Tibial artery (tissue), 4 donors: ENCODE results near the gene SPINK4.
A peak's percentile ranks its signal among the peaks of the same experiment; 100 is the strongest.

Experiments used
- DNase-seq, 2 donors: peaks; one replicate each; pipeline ENCODE4 v3.0.0-alpha.2; 2019
- H3K27ac ChIP-seq, 2 donors: fragments of 200-600 bp; sonication (generic) in 1 of 2; 1 replicate in 1 of 2; 2 replicates in 1 of 2; pipeline ENCODE4 v1.5.1; 2018 to 2019; ENCODE audit warnings: mild to moderate bottlenecking in 1 of 2
- H3K27me3 ChIP-seq, 2 donors: fragments of 200-600 bp; sonication (generic) in 1 of 2; one replicate each; pipeline versions ENCODE4 v1.5.1 to v1.6.0; 2016 to 2019
- H3K36me3 ChIP-seq, 3 donors: fragments of 200-600 bp; sonication (generic) in 2 of 3; one replicate each; pipeline ENCODE4 v1.5.1; 2016 to 2019; ENCODE audit warnings: mild to moderate bottlenecking in 2 of 3
- H3K4me1 ChIP-seq, 4 donors: fragments of 200-600 bp; sonication (generic) in 2 of 4; 1 replicate in 3 of 4; 2 replicates in 1 of 4; pipeline ENCODE4 v1.5.1; 2016 to 2019
- H3K4me3 ChIP-seq, 2 donors: fragments of 200-600 bp; sonication (generic) in 1 of 2; 1 replicate in 1 of 2; 2 replicates in 1 of 2; pipeline ENCODE4 v1.5.1; 2018 to 2019; ENCODE audit warnings: mild to moderate bottlenecking in 2 of 2
- H3K9me3 ChIP-seq, 3 donors: fragments of 200-600 bp; sonication (generic) in 1 of 3; one replicate each; pipeline ENCODE4 v1.5.1; 2016 to 2019
- intact Hi-C: fragments of 100-400 bp; cut with DNase I; formaldehyde crosslinking; loops from one replicate; pipeline ENCODE4 v1.15.0; 2023; ENCODE audit warnings: low total_unique reads
- TF ChIP-seq, protein P1 (sequence below), 2 experiments: fragments of 200-600 bp in 1 of 2; fragments of 450-650 bp in 1 of 2; IDR thresholded peaks; one replicate each; pipeline ENCODE4 v1.5.1; 2017 to 2019; ENCODE audit warnings: antibody characterized with exemption in 2 of 2, mild to moderate bottlenecking in 1 of 2, moderate library complexity in 1 of 2

Gene SPINK4

DNA sequence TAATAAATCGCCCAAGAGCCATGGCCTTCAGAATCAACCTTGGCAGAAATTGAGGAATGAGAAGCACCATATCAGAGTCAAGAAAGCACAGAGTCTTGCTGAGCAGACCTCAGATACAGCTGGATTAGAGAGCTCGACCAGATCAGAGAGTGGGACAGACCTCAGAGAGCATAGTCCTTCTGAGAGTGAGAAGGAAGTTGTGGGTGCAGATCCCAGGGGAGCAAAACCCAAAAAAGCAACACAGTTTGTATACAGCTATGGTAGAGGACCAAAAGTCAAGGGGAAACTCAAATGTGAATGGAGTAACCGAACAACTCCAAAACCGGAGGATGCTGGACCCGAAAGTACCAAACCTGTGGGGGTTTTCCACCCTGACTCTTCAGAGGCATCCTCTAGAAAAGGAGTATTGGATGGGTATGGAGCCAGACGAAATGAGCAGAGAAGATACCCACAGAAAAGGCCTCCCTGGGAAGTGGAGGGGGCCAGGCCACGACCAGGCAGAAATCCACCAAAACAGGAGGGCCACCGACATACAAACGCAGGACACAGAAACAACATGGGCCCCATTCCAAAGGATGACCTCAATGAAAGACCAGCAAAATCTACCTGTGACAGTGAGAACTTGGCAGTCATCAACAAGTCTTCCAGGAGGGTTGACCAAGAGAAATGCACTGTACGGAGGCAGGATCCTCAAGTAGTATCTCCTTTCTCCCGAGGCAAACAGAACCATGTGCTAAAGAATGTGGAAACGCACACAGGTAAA is 54.9 kb downstream of the SPINK4 start:
- peaks cover 34 to 59% (median 56%) of the 10 kb centered on the region in 3 donors for H3K36me3 ChIP-seq
- H3K4me3 ChIP-seq = no peak overlapping the region
- H3K4me1 ChIP-seq = peaks cover 0 to 77% (median 52%) of the 10 kb centered on the region in 4 donors

DNA sequence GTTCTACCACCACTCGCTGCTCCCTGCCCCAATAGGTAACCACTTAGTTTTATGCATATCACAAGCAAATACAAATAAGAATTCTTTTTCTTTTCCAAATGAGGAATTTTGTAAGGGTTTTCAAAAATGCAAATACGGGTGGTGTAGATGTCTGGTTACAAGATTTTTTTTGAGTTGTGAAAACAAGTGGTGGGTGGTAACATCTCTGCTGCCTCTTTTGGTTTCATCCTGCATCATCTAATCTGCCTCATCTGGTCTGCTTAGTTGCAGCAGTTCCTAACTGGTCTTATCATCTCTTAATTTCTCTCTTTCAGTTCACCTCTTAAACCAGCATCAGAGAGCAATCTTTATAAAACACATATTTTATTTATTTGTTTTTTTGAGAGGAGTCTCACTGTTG is 55.6 kb downstream of the SPINK4 start:
- Histone ChIP-seq H3K4me1 (peaks cover 0 to 77% (median 53%) of the 10 kb centered on the region in 4 donors), H3K27ac (no peak overlapping the region), H3K27me3 (no peaks in the 10 kb centered on the region), H3K4me3 (no peak overlapping the region), H3K9me3 (no peaks in the 10 kb centered on the region), H3K36me3 (peaks cover 34 to 66% (median 60%) of the 10 kb centered on the region in 3 donors)
- no peak for DNase-seq
- intact Hi-C loops = no loop called here
- TF ChIP-seq, protein P1, sequence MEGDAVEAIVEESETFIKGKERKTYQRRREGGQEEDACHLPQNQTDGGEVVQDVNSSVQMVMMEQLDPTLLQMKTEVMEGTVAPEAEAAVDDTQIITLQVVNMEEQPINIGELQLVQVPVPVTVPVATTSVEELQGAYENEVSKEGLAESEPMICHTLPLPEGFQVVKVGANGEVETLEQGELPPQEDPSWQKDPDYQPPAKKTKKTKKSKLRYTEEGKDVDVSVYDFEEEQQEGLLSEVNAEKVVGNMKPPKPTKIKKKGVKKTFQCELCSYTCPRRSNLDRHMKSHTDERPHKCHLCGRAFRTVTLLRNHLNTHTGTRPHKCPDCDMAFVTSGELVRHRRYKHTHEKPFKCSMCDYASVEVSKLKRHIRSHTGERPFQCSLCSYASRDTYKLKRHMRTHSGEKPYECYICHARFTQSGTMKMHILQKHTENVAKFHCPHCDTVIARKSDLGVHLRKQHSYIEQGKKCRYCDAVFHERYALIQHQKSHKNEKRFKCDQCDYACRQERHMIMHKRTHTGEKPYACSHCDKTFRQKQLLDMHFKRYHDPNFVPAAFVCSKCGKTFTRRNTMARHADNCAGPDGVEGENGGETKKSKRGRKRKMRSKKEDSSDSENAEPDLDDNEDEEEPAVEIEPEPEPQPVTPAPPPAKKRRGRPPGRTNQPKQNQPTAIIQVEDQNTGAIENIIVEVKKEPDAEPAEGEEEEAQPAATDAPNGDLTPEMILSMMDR (IDR thresholded peaks at IDR 0.05) = no peak

More for the DNA sequence above, 54.9 kb downstream of the SPINK4 start:
- intact Hi-C loops = no loop called here
- no peak for DNase-seq
- TF ChIP-seq, protein P1 (IDR thresholded peaks at IDR 0.05) = no peak
- Histone ChIP-seq H3K27ac (no peak overlapping the region), H3K9me3 (no peaks in the 10 kb centered on the region), H3K27me3 (no peaks in the 10 kb centered on the region)

DNA sequence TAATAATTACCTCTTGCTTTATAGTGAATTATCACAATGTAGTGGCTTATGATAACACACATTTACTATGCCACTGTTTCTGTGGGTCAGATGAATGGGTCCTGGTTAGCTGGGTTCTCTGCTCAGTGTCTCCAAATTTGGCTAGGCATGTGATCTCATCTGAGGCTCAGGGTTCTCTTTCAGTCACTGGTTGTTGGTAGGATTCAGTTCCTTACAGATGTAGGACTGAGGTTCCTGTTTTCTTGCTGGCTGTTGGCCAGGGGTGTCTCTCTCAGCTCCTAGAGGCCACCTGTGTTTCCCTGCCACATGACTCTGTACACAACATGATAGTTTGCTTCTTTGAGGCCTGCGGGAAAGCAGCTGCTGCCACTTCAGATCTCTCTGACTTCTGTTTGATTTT is 57.5 kb downstream of the SPINK4 start:
- Histone ChIP-seq H3K4me3 (no peak overlapping the region), H3K9me3 (no peaks in the 10 kb centered on the region), H3K36me3 (peaks cover 45 to 84% (median 79%) of the 10 kb centered on the region in 3 donors), H3K4me1 (peaks cover 0 to 63% (median 38%) of the 10 kb centered on the region in 4 donors), H3K27me3 (no peaks in the 10 kb centered on the region), H3K27ac (no peak overlapping the region)
- DNase-seq = peak; percentile 66 to 73
- intact Hi-C loops = no loop called here
- TF ChIP-seq, protein P1 (IDR thresholded peaks at IDR 0.05) = no peak
